Sigmoid colon (tissue), 7 donors: ENCODE measurements around the gene FAP. TPM values are rescaled to one million over a fixed set of nuclear protein-coding genes. Genes with fewer than 3 reads are reported as not detected.
A peak's percentile ranks its signal among the peaks of the same experiment; 100 is the strongest.

Experiments
- DNase-seq: peaks from one replicate; pipeline ENCODE4 v3.0.0-alpha.2; 2019
- H3K27ac ChIP-seq, 4 donors: fragments of 200-600 bp; sonication (generic); one replicate each; pipeline ENCODE4 v1.5.1; 2016 to 2019; ENCODE audit warnings: mild to moderate bottlenecking in 1 of 4
- H3K27me3 ChIP-seq, 3 donors: fragments of 200-600 bp; sonication (generic); one replicate each; pipeline ENCODE4 v1.5.1; 2019; ENCODE audit warnings: mild to moderate bottlenecking in 1 of 3
- H3K36me3 ChIP-seq, 4 donors: fragments of 200-600 bp; sonication (generic); one replicate each; pipeline ENCODE4 v1.5.1; 2016 to 2019
- H3K4me1 ChIP-seq, 4 donors: fragments of 200-600 bp; sonication (generic); one replicate each; pipeline ENCODE4 v1.5.1; 2017 to 2019
- H3K4me3 ChIP-seq, 4 donors: fragments of 200-600 bp; sonication (generic); one replicate each; pipeline ENCODE4 v1.5.1; 2017 to 2019; ENCODE audit warnings: mild to moderate bottlenecking in 2 of 4, moderate library complexity in 1 of 4
- H3K9me3 ChIP-seq, 4 donors: fragments of 200-600 bp in 3 of 4; sonication (generic) in 3 of 4; one replicate each; pipeline versions ENCODE4 v1.5.1 to v1.6.1; 2013 to 2019
- CTCF ChIP-seq, 4 experiments: fragments of 450-650 bp in 3 of 4; fragments of 200-600 bp in 1 of 4; IDR thresholded peaks; one replicate each; pipeline ENCODE4 v1.5.1; 2016 to 2019; ENCODE audit warnings: antibody characterized with exemption in 4 of 4, mild to moderate bottlenecking in 3 of 4, moderate library complexity in 2 of 4
- EP300 ChIP-seq, 4 donors: sonication (generic); formaldehyde crosslinking; IDR thresholded peaks; one replicate each; pipeline ENCODE4 v1.6.1; 2017; ENCODE audit warnings: antibody characterized with exemption in 4 of 4
- POLR2A ChIP-seq, 2 donors: fragments of 450-650 bp; IDR thresholded peaks; one replicate each; pipeline ENCODE4 v1.6.1; 2016; ENCODE audit warnings: antibody characterized with exemption in 2 of 2, mild to moderate bottlenecking in 2 of 2, moderate library complexity in 2 of 2
- POLR2AphosphoS5 ChIP-seq, 4 donors: sonication (generic); formaldehyde crosslinking; IDR thresholded peaks; one replicate each; pipeline ENCODE4 v1.6.1; 2017; ENCODE audit warnings: antibody characterized with exemption in 4 of 4
- WGBS, 2 donors: extraction: QIAGEN DNeasy Blood & Tissue Kit; methylation state at CpG; one replicate each; pipeline ENCODE4 v1.1.7; 2013; 5-methylcytosine and 5-hydroxymethylcytosine counted together
- intact Hi-C: fragments of 100-400 bp; cut with DNase I; formaldehyde crosslinking; loops from one replicate; pipeline ENCODE4 v1.15.1; 2023
- polyA plus RNA-seq, 3 donors: library from polyadenylated mRNA; stranded (reverse); fragments of 200-250 nt; gene quantifications; one replicate each; pipeline ENCODE4 v1.2.3, GENCODE V29; 2013
- total RNA-seq, 4 donors: library from RNA; depleted of rRNA; stranded (reverse); fragments of >200 nt; gene quantifications; one replicate each; pipeline ENCODE4 v1.1.0, GENCODE V29; 2016
- donor health status: healthy with polysubstance abuse.
- donor health status: Bipolar disorder and iron deficiency.
- donor health status: healthy.

The FAP gene
- total and polyA plus RNA-seq, 7 donors = 2.2 to 35.7 (median 20.0) TPM; not detected in 2

GRCh38 chr2:162242586-162243280 is 512 bp downstream of the FAP start:
- WGBS, 2 donors = 49 to 72% methylated on average over 5 of the region's 5 CpGs

GRCh38 chr2:162241571-162241970 is 1.7 kb downstream of the FAP start:
- no peak for DNase-seq

More at GRCh38 chr2:162242586-162243280, 512 bp downstream of the FAP start:
- intact Hi-C loops = no loop called here
- no peaks in the 10 kb centered on the region for H3K27me3 ChIP-seq
- H3K4me3 ChIP-seq = peak overlapping the region in 3 of 4 donors; percentile 18 to 38 (median 27)
- H3K9me3 ChIP-seq = no peaks in the 10 kb centered on the region
- TF ChIP-seq CTCF (IDR thresholded peaks at IDR 0.05) (no peak), POLR2AphosphoS5 (IDR thresholded peaks at IDR 0.05) (peak in 1 of 4 donors; percentile 49), POLR2A (IDR thresholded peaks at IDR 0.05) (no peak), EP300 (IDR thresholded peaks at IDR 0.05) (no peak)
- peaks cover 0 to 54% (median 43%) of the 10 kb centered on the region in 4 donors for H3K4me1 ChIP-seq
- DNase-seq = no peak
- no peaks in the 10 kb centered on the region for H3K36me3 ChIP-seq
- H3K27ac ChIP-seq = peak overlapping the region; percentile 49 to 85 (median 76)

GRCh38 chr2:162234620-162235462 is 8.4 kb downstream of the FAP start:
- Histone ChIP-seq H3K4me1 (no peaks in the 10 kb centered on the region), H3K4me3 (no peak overlapping the region), H3K36me3 (no peaks in the 10 kb centered on the region), H3K9me3 (peaks cover 0 to 1% (median 0%) of the 10 kb centered on the region in 4 donors), H3K27me3 (no peaks in the 10 kb centered on the region), H3K27ac (no peak overlapping the region)
- intact Hi-C loops = no loop called here
- TF ChIP-seq POLR2A (IDR thresholded peaks at IDR 0.05) (no peak), POLR2AphosphoS5 (IDR thresholded peaks at IDR 0.05) (no peak), CTCF (IDR thresholded peaks at IDR 0.05) (no peak), EP300 (IDR thresholded peaks at IDR 0.05) (no peak)
- DNase-seq = peak; percentile 64
- 95 to 96% methylated on average over 38 of the region's 38 CpGs for WGBS, 2 donors

More at GRCh38 chr2:162241571-162241970, 1.7 kb downstream of the FAP start:
- H3K9me3 ChIP-seq = no peaks in the 10 kb centered on the region
- H3K27ac ChIP-seq = peak overlapping the region in 2 of 4 donors; percentile 81 to 85
- H3K36me3 ChIP-seq = no peaks in the 10 kb centered on the region
- TF ChIP-seq EP300 (IDR thresholded peaks at IDR 0.05) (no peak), POLR2AphosphoS5 (IDR thresholded peaks at IDR 0.05) (no peak), POLR2A (IDR thresholded peaks at IDR 0.05) (no peak)
- intact Hi-C loops = no loop called here
- no peaks in the 10 kb centered on the region for H3K27me3 ChIP-seq
- 83 to 89% methylated on average over 1 of the region's 1 CpG for WGBS, 2 donors
- H3K4me1 ChIP-seq = peaks cover 0 to 54% (median 43%) of the 10 kb centered on the region in 4 donors
- H3K4me3 ChIP-seq = peak overlapping the region in 2 of 4 donors; percentile 27 to 38

- peak overlapping the region in 1 of 4 donors; percentile 39 for H3K27ac ChIP-seq
- TF ChIP-seq POLR2AphosphoS5 (IDR thresholded peaks at IDR 0.05) (no peak), EP300 (IDR thresholded peaks at IDR 0.05) (no peak), POLR2A (IDR thresholded peaks at IDR 0.05) (no peak), CTCF (IDR thresholded peaks at IDR 0.05) (no peak)
Measured at GRCh38 chr2:162233197-162233596, 10.0 kb downstream of the FAP start.

GRCh38 chr2:162232671-162233070 is 10.6 kb downstream of the FAP start:
- WGBS, 2 donors = 78 to 82% methylated on average over 2 of the region's 2 CpGs
- peaks cover 0 to 1% (median 0%) of the 10 kb centered on the region in 4 donors for H3K9me3 ChIP-seq
- no peak overlapping the region for H3K4me3 ChIP-seq
- H3K27ac ChIP-seq = peak overlapping the region in 1 of 4 donors; percentile 39
- no peaks in the 10 kb centered on the region for H3K36me3 ChIP-seq
- TF ChIP-seq POLR2A (IDR thresholded peaks at IDR 0.05) (no peak), EP300 (IDR thresholded peaks at IDR 0.05) (no peak), POLR2AphosphoS5 (IDR thresholded peaks at IDR 0.05) (no peak), CTCF (IDR thresholded peaks at IDR 0.05) (no peak)
- no peaks in the 10 kb centered on the region for H3K4me1 ChIP-seq
- no peaks in the 10 kb centered on the region for H3K27me3 ChIP-seq
- intact Hi-C loops = no loop called here
- DNase-seq = no peak

More at GRCh38 chr2:162233197-162233596, 10.0 kb downstream of the FAP start:
- intact Hi-C loops = no loop called here
- DNase-seq = no peak
- Histone ChIP-seq H3K9me3 (peaks cover 0 to 1% (median 0%) of the 10 kb centered on the region in 4 donors), H3K36me3 (no peaks in the 10 kb centered on the region), H3K4me3 (no peak overlapping the region), H3K4me1 (no peaks in the 10 kb centered on the region), H3K27me3 (no peaks in the 10 kb centered on the region)
- 67 to 77% methylated on average over 1 of the region's 1 CpG for WGBS, 2 donors
